GM19043 (cell line): ENCODE measurements around the gene CTNNA3.

Source experiments
- ATAC-seq: cut with Tn5 transposase; IDR thresholded peaks from one replicate; pipeline ENCODE4 v1.9.1; 2021; ENCODE audit warnings: low read depth; ENCODE audit not compliant: unreplicated experiment

CTNNA3 gene

GRCh38 chr10:66291133-66291532 lies 1404.9 kb downstream of the CTNNA3 start:
- ATAC-seq = no peak

- ATAC-seq = no peak
Measured at GRCh38 chr10:66284621-66285020, 1411.4 kb downstream of the CTNNA3 start.

GRCh38 chr10:66283874-66284464 lies 1412.0 kb downstream of the CTNNA3 start:
- no peak for ATAC-seq

GRCh38 chr10:66283064-66283463 lies 1412.9 kb downstream of the CTNNA3 start:
- no peak for ATAC-seq

- no peak for ATAC-seq
Measured at GRCh38 chr10:66281327-66281726, 1414.7 kb downstream of the CTNNA3 start.

- no peak for ATAC-seq
Measured at GRCh38 chr10:66277481-66277880, 1418.5 kb downstream of the CTNNA3 start.

- no peak for ATAC-seq
Measured at GRCh38 chr10:66273966-66274519, 1422.0 kb downstream of the CTNNA3 start.

- ATAC-seq = no peak
Measured at GRCh38 chr10:66265398-66265797, 1430.6 kb downstream of the CTNNA3 start.

- ATAC-seq = no peak
Measured at GRCh38 chr10:66259836-66260235, 1436.2 kb downstream of the CTNNA3 start.

- no peak for ATAC-seq
Measured at GRCh38 chr10:66258693-66259092, 1437.3 kb downstream of the CTNNA3 start.

- no peak for ATAC-seq
Measured at GRCh38 chr10:66257801-66258200, 1438.2 kb downstream of the CTNNA3 start.

- ATAC-seq = no peak
Measured at GRCh38 chr10:66252986-66253385, 1443.0 kb downstream of the CTNNA3 start.

GRCh38 chr10:66246177-66246576 lies 1449.8 kb downstream of the CTNNA3 start:
- no peak for ATAC-seq

- no peak for ATAC-seq
Measured at GRCh38 chr10:66244953-66245352, 1451.0 kb downstream of the CTNNA3 start.

- ATAC-seq = no peak
Measured at GRCh38 chr10:66242885-66243284, 1453.1 kb downstream of the CTNNA3 start.

- ATAC-seq = no peak
Measured at GRCh38 chr10:66239062-66239461, 1456.9 kb downstream of the CTNNA3 start.

- ATAC-seq = no peak
Measured at GRCh38 chr10:66238343-66238742, 1457.7 kb downstream of the CTNNA3 start.

- no peak for ATAC-seq
Measured at GRCh38 chr10:66234872-66235271, 1461.1 kb downstream of the CTNNA3 start.

- no peak for ATAC-seq
Measured at GRCh38 chr10:66228887-66229286, 1467.1 kb downstream of the CTNNA3 start.

- ATAC-seq = no peak
Measured at GRCh38 chr10:66223656-66224055, 1472.3 kb downstream of the CTNNA3 start.

GRCh38 chr10:66222462-66223046 lies 1473.4 kb downstream of the CTNNA3 start:
- no peak for ATAC-seq

- no peak for ATAC-seq
Measured at GRCh38 chr10:66218981-66219587, 1476.9 kb downstream of the CTNNA3 start.
